ENCODE results near the gene SLC9A7. TPM values are rescaled to one million over a fixed set of nuclear protein-coding genes. Genes with fewer than 3 reads are reported as not detected.

SLC9A7 gene
- total and polyA plus RNA-seq, 12 donors, result 0.43 to 7.5 (median 1.9) TPM

DNA sequence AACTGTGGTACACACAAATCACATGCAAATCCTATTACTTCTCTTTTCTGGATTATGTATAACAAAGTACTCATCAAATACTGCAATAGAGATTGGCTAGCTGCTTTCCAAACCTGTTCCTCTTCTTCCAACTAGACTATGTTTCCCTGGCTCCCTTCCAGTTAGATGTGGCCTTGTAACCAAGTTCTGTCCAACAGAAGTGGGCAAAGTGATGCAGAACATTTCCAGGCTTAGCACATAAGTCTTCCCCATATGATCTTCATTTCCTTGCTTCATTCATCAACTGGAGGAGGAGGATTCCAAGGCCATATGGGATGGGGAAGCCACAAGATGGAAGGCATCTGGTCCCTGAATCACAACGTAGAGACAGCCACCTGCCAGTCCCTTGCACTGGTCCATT is 8.0 kb downstream of the SLC9A7 start:
- ATAC-seq, result no peak
- no peak for DNase-seq
- Histone ChIP-seq H3K27ac (no peak overlapping the region), H3K27me3 (peaks cover 0 to 6% (median 0%) of the 10 kb centered on the region in 7 donors), H3K36me3 (no peaks in the 10 kb centered on the region), H3K4me1 (no peaks in the 10 kb centered on the region), H3K9me3 (no peaks in the 10 kb centered on the region), H3K4me3 (no peak overlapping the region)
- intact Hi-C loops (cut with DNase I), result loop anchor here in 2 of 10 donors (10.0 kb wide), 1 partner anchor 284 kb away; no protein-coding TSS in a partner anchor
- no peak for TF ChIP-seq CTCF (IDR thresholded peaks at IDR 0.05)
- 50 to 62% methylated on average over 1 of the region's 1 CpG for WGBS, 2 donors

DNA sequence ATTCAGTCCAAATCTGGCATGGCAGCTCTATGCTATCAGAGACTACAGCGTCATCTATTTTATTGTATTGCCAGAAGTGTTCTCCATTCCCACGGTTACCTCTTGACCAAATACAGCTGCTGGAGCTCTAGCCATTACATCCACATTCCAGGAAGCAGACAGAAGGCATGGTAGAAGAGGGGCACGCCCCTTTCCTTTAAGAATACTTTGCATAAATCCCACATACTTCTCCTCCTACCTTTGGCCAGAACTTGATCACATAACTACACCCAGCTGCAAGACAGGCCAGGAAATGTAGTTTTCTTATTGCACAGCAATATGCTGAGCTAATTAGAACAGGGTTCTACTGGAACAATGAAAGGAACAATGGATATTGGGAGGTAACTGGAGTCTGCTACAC is 14.9 kb downstream of the SLC9A7 start:
- H3K27me3 ChIP-seq, result peaks cover 0 to 16% (median 0%) of the 10 kb centered on the region in 7 donors
- WGBS, 2 donors, result 57 to 64% methylated on average over 3 of the region's 3 CpGs
- ATAC-seq (no peak), DNase-seq (no peak)
- no peak for TF ChIP-seq CTCF (IDR thresholded peaks at IDR 0.05)
- no peaks in the 10 kb centered on the region for H3K36me3 ChIP-seq
- intact Hi-C loops (cut with DNase I), result no loop called here
- peaks cover 0 to 7% (median 0%) of the 10 kb centered on the region in 11 donors for H3K9me3 ChIP-seq
- H3K4me1 ChIP-seq, result no peaks in the 10 kb centered on the region
- H3K4me3 ChIP-seq, result no peak overlapping the region
- H3K27ac ChIP-seq, result no peak overlapping the region

GRCh38 chrX:46743046-46743445 is 15.9 kb downstream of the SLC9A7 start:
- H3K4me1 ChIP-seq, result no peaks in the 10 kb centered on the region
- no peak for DNase-seq
- WGBS, 2 donors, result 91 to 95% methylated on average over 1 of the region's 1 CpG
- H3K9me3 ChIP-seq, result peaks cover 0 to 7% (median 0%) of the 10 kb centered on the region in 11 donors
- no peak for ATAC-seq
- no peak for TF ChIP-seq CTCF (IDR thresholded peaks at IDR 0.05)
- H3K27ac ChIP-seq, result no peak overlapping the region
- intact Hi-C loops (cut with DNase I), result no loop called here
- peaks cover 0 to 16% (median 0%) of the 10 kb centered on the region in 7 donors for H3K27me3 ChIP-seq
- H3K4me3 ChIP-seq, result no peak overlapping the region
- no peaks in the 10 kb centered on the region for H3K36me3 ChIP-seq

- Histone ChIP-seq H3K36me3 (no peaks in the 10 kb centered on the region), H3K9me3 (peaks cover 0 to 30% (median 12%) of the 10 kb centered on the region in 11 donors), H3K4me3 (no peak overlapping the region), H3K27ac (no peak overlapping the region), H3K4me1 (no peaks in the 10 kb centered on the region), H3K27me3 (peaks cover 0 to 11% (median 0%) of the 10 kb centered on the region in 7 donors)
- WGBS, 2 donors, result 53 to 64% methylated on average over 1 of the region's 1 CpG
- no peak for ATAC-seq
- TF ChIP-seq CTCF (IDR thresholded peaks at IDR 0.05), result no peak
- intact Hi-C loops (cut with DNase I), result no loop called here
- no peak for DNase-seq
Observed at GRCh38 chrX:46739736-46740135, 19.2 kb downstream of the SLC9A7 start.
